CD14-positive monocyte (primary cell): ENCODE results near the gene FAHD2A. TPM values are rescaled to one million over a fixed set of nuclear protein-coding genes. Genes with fewer than 3 reads are reported as not detected.

Experiments
- DNase-seq, 3 donors: peaks; one replicate each; pipeline ENCODE4 v3.0.0-alpha.2; 2011 to 2022
- H2AFZ ChIP-seq: 2 replicates; pipeline ENCODE4 v1.6.0; 2012; ENCODE audit warnings: mild to moderate bottlenecking, low read depth, low read length, inconsistent platforms; ENCODE audit not compliant: insufficient read depth, poor library complexity, severe bottlenecking
- H3K27ac ChIP-seq, 2 donors: 1 replicate in 1 of 2; 2 replicates in 1 of 2; pipeline ENCODE4 v1.5.1; 2012 to 2013; ENCODE audit warnings: low read length in 2 of 2, control low read depth in 1 of 2, inconsistent platforms in 1 of 2, low read depth in 1 of 2, mild to moderate bottlenecking in 1 of 2
- H3K27me3 ChIP-seq, 2 donors: one replicate each; pipeline versions ENCODE4 v1.6.0 to v1.6.1; 2011 to 2013; ENCODE audit warnings: low read length in 2 of 2; ENCODE audit not compliant: control insufficient read depth in 2 of 2, insufficient read depth in 2 of 2
- H3K36me3 ChIP-seq, 2 donors: replicated peaks in 1 of 2; 1 replicate in 1 of 2; 2 replicates in 1 of 2; pipeline versions ENCODE4 v1.5.1 to v1.6.1; 2012 to 2013; ENCODE audit warnings: low read length in 2 of 2, control low read depth in 1 of 2, inconsistent platforms in 1 of 2, mild to moderate bottlenecking in 1 of 2; ENCODE audit not compliant: insufficient read depth in 2 of 2, control insufficient read depth in 1 of 2
- H3K4me1 ChIP-seq, 2 donors: 1 replicate in 1 of 2; 2 replicates in 1 of 2; pipeline versions ENCODE4 v1.5.1 to v1.6.1; 2012 to 2013; ENCODE audit warnings: low read length in 2 of 2, control low read depth in 1 of 2, inconsistent platforms in 1 of 2, mild to moderate bottlenecking in 1 of 2, moderate library complexity in 1 of 2; ENCODE audit not compliant: insufficient read depth in 2 of 2, control insufficient read depth in 1 of 2
- H3K4me2 ChIP-seq: replicated peaks from 2 replicates; pipeline ENCODE3; 2012; ENCODE audit warnings: low read length, moderate library complexity, mild to moderate bottlenecking; ENCODE audit not compliant: poor library complexity, severe bottlenecking; ENCODE audit errors: extremely low read depth
- H3K4me3 ChIP-seq, 3 experiments: fragments of 200-600 bp in 1 of 3; sonication (generic) in 1 of 3; replicated peaks in 1 of 3; 1 replicate in 2 of 3; 2 replicates in 1 of 3; pipeline ENCODE4 v1.5.1; 2011 to 2013; ENCODE audit warnings: low read length in 3 of 3, mild to moderate bottlenecking in 3 of 3, control low read depth in 2 of 3, low read depth in 2 of 3, inconsistent platforms in 1 of 3, moderate library complexity in 1 of 3
- H3K79me2 ChIP-seq: 2 replicates; pipeline ENCODE4 v1.6.0; 2012; ENCODE audit warnings: mild to moderate bottlenecking, control low read depth, inconsistent platforms, low read length, moderate library complexity; ENCODE audit not compliant: insufficient read depth
- H3K9ac ChIP-seq: 2 replicates; pipeline ENCODE4 v1.6.0; 2017; ENCODE audit warnings: low read length, mild to moderate bottlenecking; ENCODE audit not compliant: insufficient read depth, poor library complexity, severe bottlenecking
- H3K9me3 ChIP-seq, 2 donors: replicated peaks in 1 of 2; 1 replicate in 1 of 2; 2 replicates in 1 of 2; pipeline versions ENCODE4 v1.5.1 to v1.6.1; 2012 to 2013; ENCODE audit warnings: low read length in 2 of 2, control low read depth in 1 of 2; ENCODE audit not compliant: control insufficient read depth in 1 of 2, insufficient read depth in 1 of 2
- H4K20me1 ChIP-seq: 2 replicates; pipeline ENCODE4 v1.6.0; 2012; ENCODE audit warnings: mild to moderate bottlenecking, low read length, control low read depth, moderate library complexity; ENCODE audit not compliant: insufficient read depth
- H3K27ac Mint-ChIP-seq, 7 donors: one replicate each; pipeline ENCODE4 v1.8.0; 2020; ENCODE audit warnings: mild to moderate bottlenecking in 7 of 7, mixed read lengths in 7 of 7, moderate library complexity in 6 of 7, inconsistent platforms in 2 of 7
- H3K27me3 Mint-ChIP-seq, 3 donors: one replicate each; pipeline ENCODE4 v1.8.0; 2021 to 2022; ENCODE audit warnings: low read depth in 3 of 3, mild to moderate bottlenecking in 3 of 3, mixed read lengths in 3 of 3, moderate library complexity in 3 of 3, inconsistent platforms in 1 of 3
- H3K36me3 Mint-ChIP-seq, 2 donors: one replicate each; pipeline ENCODE4 v1.8.0; 2020; ENCODE audit warnings: mixed read lengths in 2 of 2, inconsistent platforms in 1 of 2, mild to moderate bottlenecking in 1 of 2
- H3K4me1 Mint-ChIP-seq: one replicate; pipeline ENCODE4 v1.8.0; 2020; ENCODE audit warnings: mild to moderate bottlenecking, mixed read lengths
- H3K4me3 Mint-ChIP-seq, 2 donors: one replicate each; pipeline ENCODE4 v1.8.0; 2020; ENCODE audit warnings: mild to moderate bottlenecking in 2 of 2, mixed read lengths in 2 of 2, moderate library complexity in 1 of 2
- H3K9me3 Mint-ChIP-seq, 7 donors: one replicate each; pipeline ENCODE4 v1.8.0; 2020 to 2022; ENCODE audit warnings: mixed read lengths in 7 of 7, mild to moderate bottlenecking in 6 of 7, moderate library complexity in 6 of 7, inconsistent platforms in 2 of 7
- WGBS: methylation state at CpG from one replicate; pipeline ENCODE4 v1.1.5; 2013; ENCODE audit warnings: missing lambda C conversion rate; ENCODE audit not compliant: insufficient coverage; 5-methylcytosine and 5-hydroxymethylcytosine counted together
- intact Hi-C, 2 donors: fragments of 100-400 bp; cut with micrococcal nuclease; formaldehyde crosslinking; loops; one replicate each; pipeline versions ENCODE4 v1.15.0 to v1.15.1; 2023
- polyA plus RNA-seq, 3 donors: library from polyadenylated mRNA; depleted of rRNA in 1 of 3; unstranded in 2 of 3; stranded (reverse) in 1 of 3; fragments of 300-500 nt in 2 of 3; fragments of >200 nt in 1 of 3; fragmentation: Illumina TruSeq in 2 of 3; gene quantifications; 1 replicate in 2 of 3; 2 replicates in 1 of 3; pipeline ENCODE4 v1.2.3, GENCODE V29; 2012 to 2021
- TF ChIP-seq, protein P1 (sequence below): fragments of 200-600 bp; IDR thresholded peaks from one replicate; pipeline ENCODE4 v1.8.0; 2022; ENCODE audit warnings: antibody characterized with exemption, mild to moderate bottlenecking

FAHD2A gene
- polyA plus RNA-seq, 3 donors = 9.7 to 17.1 (median 10.5) TPM

DNA sequence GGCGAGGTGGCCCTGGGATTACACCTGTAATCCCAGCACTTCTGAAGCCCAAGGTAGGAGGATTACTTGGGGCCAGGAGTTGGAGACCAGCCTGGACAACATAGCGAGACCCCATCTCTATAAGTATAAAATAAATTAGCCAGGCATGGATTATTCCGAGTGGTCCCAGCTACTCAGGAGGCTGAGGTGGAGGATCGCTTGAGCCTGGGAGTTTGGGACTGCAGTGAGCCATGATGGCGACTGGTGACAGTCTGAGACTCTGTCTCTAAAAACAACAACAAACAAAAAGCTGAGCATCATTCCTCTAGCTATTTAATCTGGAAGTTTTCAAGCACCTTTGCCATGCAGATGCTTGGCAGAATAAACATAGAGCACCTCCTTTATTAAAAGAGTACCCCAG lies 21.8 kb upstream of the FAHD2A start:
- no peaks in the 10 kb centered on the region for H3K36me3 ChIP-seq
- H3K4me1 ChIP-seq = no peaks in the 10 kb centered on the region
- TF ChIP-seq, protein P1, sequence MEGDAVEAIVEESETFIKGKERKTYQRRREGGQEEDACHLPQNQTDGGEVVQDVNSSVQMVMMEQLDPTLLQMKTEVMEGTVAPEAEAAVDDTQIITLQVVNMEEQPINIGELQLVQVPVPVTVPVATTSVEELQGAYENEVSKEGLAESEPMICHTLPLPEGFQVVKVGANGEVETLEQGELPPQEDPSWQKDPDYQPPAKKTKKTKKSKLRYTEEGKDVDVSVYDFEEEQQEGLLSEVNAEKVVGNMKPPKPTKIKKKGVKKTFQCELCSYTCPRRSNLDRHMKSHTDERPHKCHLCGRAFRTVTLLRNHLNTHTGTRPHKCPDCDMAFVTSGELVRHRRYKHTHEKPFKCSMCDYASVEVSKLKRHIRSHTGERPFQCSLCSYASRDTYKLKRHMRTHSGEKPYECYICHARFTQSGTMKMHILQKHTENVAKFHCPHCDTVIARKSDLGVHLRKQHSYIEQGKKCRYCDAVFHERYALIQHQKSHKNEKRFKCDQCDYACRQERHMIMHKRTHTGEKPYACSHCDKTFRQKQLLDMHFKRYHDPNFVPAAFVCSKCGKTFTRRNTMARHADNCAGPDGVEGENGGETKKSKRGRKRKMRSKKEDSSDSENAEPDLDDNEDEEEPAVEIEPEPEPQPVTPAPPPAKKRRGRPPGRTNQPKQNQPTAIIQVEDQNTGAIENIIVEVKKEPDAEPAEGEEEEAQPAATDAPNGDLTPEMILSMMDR = no peak
- Mint-ChIP-seq H3K27me3 (peaks cover 0 to 3% (median 2%) of the 10 kb centered on the region in 3 donors), H3K27ac (no peak overlapping the region), H3K9me3 (peaks cover 0 to 2% (median 0%) of the 10 kb centered on the region in 7 donors), H3K4me3 (no peak overlapping the region), H3K4me1 (no peaks in the 10 kb centered on the region), H3K36me3 (no peaks in the 10 kb centered on the region)
- H3K9me3 ChIP-seq = no peaks in the 10 kb centered on the region
- H3K27me3 ChIP-seq = no peaks in the 10 kb centered on the region
- intact Hi-C loops = no loop called here
- no peak overlapping the region for H2AFZ ChIP-seq
- no peaks in the 10 kb centered on the region for H3K79me2 ChIP-seq
- no peak overlapping the region for H3K4me3 ChIP-seq
- H3K27ac ChIP-seq = no peak overlapping the region
- no peak overlapping the region for H3K9ac ChIP-seq
- DNase-seq = no peak
- no peak overlapping the region for H3K4me2 ChIP-seq
- WGBS = no CpG with 5 or more reads among the region's 5 CpGs
- H4K20me1 ChIP-seq = no peaks in the 10 kb centered on the region

DNA sequence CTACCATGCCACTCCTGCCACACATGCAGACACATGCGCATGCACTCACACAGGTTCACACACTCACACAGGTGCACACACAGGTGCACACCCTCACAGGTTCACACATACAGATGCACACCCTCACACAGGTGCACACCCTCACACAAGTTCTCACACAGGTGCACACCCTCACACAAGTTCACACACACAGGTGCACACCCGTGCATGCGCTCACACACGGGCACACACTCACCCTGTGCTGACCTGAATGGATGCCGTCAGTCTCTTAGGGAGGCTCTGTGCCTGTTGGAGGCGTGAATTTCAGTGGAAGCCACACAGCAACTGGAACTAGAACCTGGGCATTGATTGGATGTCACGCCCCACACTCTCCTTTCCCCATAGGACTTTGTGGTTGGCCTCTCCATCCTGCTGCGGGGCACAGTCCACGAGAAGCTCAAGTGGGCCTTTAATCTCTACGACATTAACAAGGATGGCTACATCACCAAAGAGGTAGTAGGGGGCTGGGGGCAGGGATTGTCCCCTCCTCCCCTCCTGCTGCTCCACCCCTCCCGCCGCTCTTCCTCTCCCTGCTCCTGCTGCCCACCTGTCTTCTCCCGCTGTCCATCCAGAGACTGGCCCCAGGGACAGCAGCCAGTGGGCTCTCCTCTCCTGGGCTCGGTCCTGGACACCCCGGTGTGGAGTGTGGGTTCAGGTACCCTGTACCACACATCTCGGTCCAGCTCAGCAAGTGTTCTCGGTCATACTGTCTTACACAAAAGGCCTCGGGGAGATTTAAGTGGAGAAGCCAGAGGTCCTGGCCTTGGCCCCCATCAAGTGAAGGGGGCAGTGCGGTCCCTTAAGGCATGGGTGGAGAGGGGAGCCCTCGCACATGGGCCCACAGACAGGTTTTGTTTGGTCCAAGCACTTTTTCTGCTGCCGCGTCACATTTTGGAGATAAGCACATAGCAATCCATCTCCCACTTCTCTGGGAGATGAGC lies 21.0 kb upstream of the FAHD2A start:
- no peaks in the 10 kb centered on the region for H3K4me1 Mint-ChIP-seq
- WGBS = 91% methylated on average over 7 of the region's 22 CpGs
- intact Hi-C loops = no loop called here

More for the DNA sequence above, 21.0 kb upstream of the FAHD2A start:
- H3K36me3 ChIP-seq = no peaks in the 10 kb centered on the region
- no peaks in the 10 kb centered on the region for H3K4me1 ChIP-seq
- no peaks in the 10 kb centered on the region for H3K27me3 ChIP-seq
- Mint-ChIP-seq H3K27ac (no peak overlapping the region), H3K4me3 (no peak overlapping the region), H3K27me3 (peaks cover 0 to 5% (median 2%) of the 10 kb centered on the region in 3 donors), H3K36me3 (no peaks in the 10 kb centered on the region), H3K9me3 (peaks cover 0 to 2% (median 0%) of the 10 kb centered on the region in 7 donors)
- H3K9me3 ChIP-seq = no peaks in the 10 kb centered on the region
- no peak overlapping the region for H3K9ac ChIP-seq
- no peak overlapping the region for H3K27ac ChIP-seq
- H3K4me2 ChIP-seq = no peak overlapping the region
- no peaks in the 10 kb centered on the region for H3K79me2 ChIP-seq
- DNase-seq = no peak
- H3K4me3 ChIP-seq = no peak overlapping the region
- H4K20me1 ChIP-seq = no peaks in the 10 kb centered on the region
- TF ChIP-seq, protein P1 = no peak
- H2AFZ ChIP-seq = no peak overlapping the region
